ENCODE measurements around the gene NMD3.

NMD3 gene

GRCh38 chr3:161230621-161231171, 9.6 kb downstream of the NMD3 start:
- DNase-seq (ENCODE audit: low read depth in 2 of 2) = no peak

- DNase-seq (ENCODE audit: low read depth in 2 of 2) = no peak
Measured at GRCh38 chr3:161231861-161232260, 10.8 kb downstream of the NMD3 start.

- no peak for DNase-seq (ENCODE audit: low read depth in 2 of 2)
Measured at GRCh38 chr3:161233557-161233956, 12.4 kb downstream of the NMD3 start.

GRCh38 chr3:161236240-161236639, 15.1 kb downstream of the NMD3 start:
- DNase-seq (ENCODE audit: low read depth in 2 of 2) = no peak

GRCh38 chr3:161239700-161240099, 18.6 kb downstream of the NMD3 start:
- DNase-seq (ENCODE audit: low read depth in 2 of 2) = no peak

- no peak for DNase-seq (ENCODE audit: low read depth in 2 of 2)
Measured at GRCh38 chr3:161244538-161244937, 23.4 kb downstream of the NMD3 start.

- DNase-seq (ENCODE audit: low read depth in 2 of 2) = no peak
Measured at GRCh38 chr3:161247049-161247448, 25.9 kb downstream of the NMD3 start.

- no peak for DNase-seq (ENCODE audit: low read depth in 2 of 2)
Measured at GRCh38 chr3:161250116-161250515, 29.0 kb downstream of the NMD3 start.

- no peak for DNase-seq (ENCODE audit: low read depth in 2 of 2)
Measured at GRCh38 chr3:161251716-161252115, 30.6 kb downstream of the NMD3 start.

- DNase-seq (ENCODE audit: low read depth in 2 of 2) = no peak
Measured at GRCh38 chr3:161252143-161252542, 31.0 kb downstream of the NMD3 start.

- DNase-seq (ENCODE audit: low read depth in 2 of 2) = no peak
Measured at GRCh38 chr3:161253711-161254110, 32.6 kb downstream of the NMD3 start.

- DNase-seq (ENCODE audit: low read depth in 2 of 2) = no peak
Measured at GRCh38 chr3:161254861-161255260, 33.8 kb downstream of the NMD3 start.

GRCh38 chr3:161263057-161263456, 41.9 kb downstream of the NMD3 start:
- no peak for DNase-seq (ENCODE audit: low read depth in 2 of 2)

- DNase-seq (ENCODE audit: low read depth in 2 of 2) = no peak
Measured at GRCh38 chr3:161264852-161265251, 43.7 kb downstream of the NMD3 start.

- no peak for DNase-seq (ENCODE audit: low read depth in 2 of 2)
Measured at GRCh38 chr3:161265916-161266571, 44.9 kb downstream of the NMD3 start.

GRCh38 chr3:161266731-161267150, 45.6 kb downstream of the NMD3 start:
- DNase-seq (ENCODE audit: low read depth in 2 of 2) = no peak

GRCh38 chr3:161267646-161268045, 46.5 kb downstream of the NMD3 start:
- DNase-seq (ENCODE audit: low read depth in 2 of 2) = no peak

GRCh38 chr3:161268601-161269000, 47.5 kb downstream of the NMD3 start:
- DNase-seq (ENCODE audit: low read depth in 2 of 2) = no peak

GRCh38 chr3:161270991-161271390, 49.9 kb downstream of the NMD3 start:
- no peak for DNase-seq (ENCODE audit: low read depth in 2 of 2)

- no peak for DNase-seq (ENCODE audit: low read depth in 2 of 2)
Measured at GRCh38 chr3:161271646-161272045, 50.5 kb downstream of the NMD3 start.

- DNase-seq (ENCODE audit: low read depth in 2 of 2) = no peak
Measured at GRCh38 chr3:161272524-161272923, 51.4 kb downstream of the NMD3 start.

GRCh38 chr3:161273589-161274218, 52.6 kb downstream of the NMD3 start:
- DNase-seq (ENCODE audit: low read depth in 2 of 2) = peak in 1 of 2 donors; percentile 19

- peak; percentile 3 to 23 for DNase-seq (ENCODE audit: low read depth in 2 of 2)
Measured at GRCh38 chr3:161274691-161275298, 53.7 kb downstream of the NMD3 start.
